Liver (tissue), 3 donors: Measurements from ENCODE around the gene NUDT22.

Source experiments
- FOXA2 ChIP-seq: IDR thresholded peaks from 2 replicates; pipeline ENCODE4 v1.6.1; 2016; ENCODE audit warnings: antibody characterized with exemption
- HNF4A ChIP-seq, 2 donors: conservative IDR thresholded peaks; 2 replicates each; pipeline ENCODE4 v1.6.1; 2016; ENCODE audit warnings: antibody characterized with exemption in 2 of 2, mild to moderate bottlenecking in 2 of 2
- JUND ChIP-seq, 2 donors: IDR thresholded peaks; 2 replicates each; pipeline ENCODE4 v1.6.1; 2016; ENCODE audit warnings: antibody characterized with exemption in 2 of 2
- MAX ChIP-seq: IDR thresholded peaks from 2 replicates; pipeline ENCODE4 v1.6.1; 2016; ENCODE audit warnings: antibody characterized with exemption
- RXRA ChIP-seq, 2 donors: IDR thresholded peaks; 2 replicates each; pipeline ENCODE4 v1.6.1; 2017 to 2018; ENCODE audit warnings: antibody characterized with exemption in 2 of 2, mild to moderate bottlenecking in 1 of 2
- TAF1 ChIP-seq: conservative IDR thresholded peaks from 2 replicates; pipeline ENCODE4 v1.6.1; 2016; ENCODE audit warnings: antibody characterized with exemption, mild to moderate bottlenecking
- ZBTB33 ChIP-seq: IDR thresholded peaks from 2 replicates; pipeline ENCODE4 v1.6.1; 2016; ENCODE audit warnings: antibody characterized with exemption
- TF ChIP-seq, protein P1 (sequence below): fragments of 150-350 bp; IDR thresholded peaks from 2 replicates; pipeline ENCODE4 v1.5.1; 2017; ENCODE audit warnings: improper control_type of control experiment, low read depth, low read length; ENCODE audit not compliant: missing input control
- TF ChIP-seq, protein P2 (sequence below): IDR thresholded peaks from 2 replicates; pipeline ENCODE4 v1.6.1; 2016; ENCODE audit warnings: antibody characterized with exemption, mild to moderate bottlenecking
- donor health status: healthy.
- donor health status: healthy.

GRCh38 chr11:64278576-64279190 is 52.6 kb downstream of the NUDT22 start:
- TF ChIP-seq, protein P1, sequence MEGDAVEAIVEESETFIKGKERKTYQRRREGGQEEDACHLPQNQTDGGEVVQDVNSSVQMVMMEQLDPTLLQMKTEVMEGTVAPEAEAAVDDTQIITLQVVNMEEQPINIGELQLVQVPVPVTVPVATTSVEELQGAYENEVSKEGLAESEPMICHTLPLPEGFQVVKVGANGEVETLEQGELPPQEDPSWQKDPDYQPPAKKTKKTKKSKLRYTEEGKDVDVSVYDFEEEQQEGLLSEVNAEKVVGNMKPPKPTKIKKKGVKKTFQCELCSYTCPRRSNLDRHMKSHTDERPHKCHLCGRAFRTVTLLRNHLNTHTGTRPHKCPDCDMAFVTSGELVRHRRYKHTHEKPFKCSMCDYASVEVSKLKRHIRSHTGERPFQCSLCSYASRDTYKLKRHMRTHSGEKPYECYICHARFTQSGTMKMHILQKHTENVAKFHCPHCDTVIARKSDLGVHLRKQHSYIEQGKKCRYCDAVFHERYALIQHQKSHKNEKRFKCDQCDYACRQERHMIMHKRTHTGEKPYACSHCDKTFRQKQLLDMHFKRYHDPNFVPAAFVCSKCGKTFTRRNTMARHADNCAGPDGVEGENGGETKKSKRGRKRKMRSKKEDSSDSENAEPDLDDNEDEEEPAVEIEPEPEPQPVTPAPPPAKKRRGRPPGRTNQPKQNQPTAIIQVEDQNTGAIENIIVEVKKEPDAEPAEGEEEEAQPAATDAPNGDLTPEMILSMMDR = no peak
- no peak for TF ChIP-seq JUND (IDR thresholded peaks at IDR 0.05)
- no peak for TF ChIP-seq ZBTB33
- TF ChIP-seq HNF4A (conservative IDR thresholded peaks at IDR 0.05) = no peak
- TF ChIP-seq, protein P2, sequence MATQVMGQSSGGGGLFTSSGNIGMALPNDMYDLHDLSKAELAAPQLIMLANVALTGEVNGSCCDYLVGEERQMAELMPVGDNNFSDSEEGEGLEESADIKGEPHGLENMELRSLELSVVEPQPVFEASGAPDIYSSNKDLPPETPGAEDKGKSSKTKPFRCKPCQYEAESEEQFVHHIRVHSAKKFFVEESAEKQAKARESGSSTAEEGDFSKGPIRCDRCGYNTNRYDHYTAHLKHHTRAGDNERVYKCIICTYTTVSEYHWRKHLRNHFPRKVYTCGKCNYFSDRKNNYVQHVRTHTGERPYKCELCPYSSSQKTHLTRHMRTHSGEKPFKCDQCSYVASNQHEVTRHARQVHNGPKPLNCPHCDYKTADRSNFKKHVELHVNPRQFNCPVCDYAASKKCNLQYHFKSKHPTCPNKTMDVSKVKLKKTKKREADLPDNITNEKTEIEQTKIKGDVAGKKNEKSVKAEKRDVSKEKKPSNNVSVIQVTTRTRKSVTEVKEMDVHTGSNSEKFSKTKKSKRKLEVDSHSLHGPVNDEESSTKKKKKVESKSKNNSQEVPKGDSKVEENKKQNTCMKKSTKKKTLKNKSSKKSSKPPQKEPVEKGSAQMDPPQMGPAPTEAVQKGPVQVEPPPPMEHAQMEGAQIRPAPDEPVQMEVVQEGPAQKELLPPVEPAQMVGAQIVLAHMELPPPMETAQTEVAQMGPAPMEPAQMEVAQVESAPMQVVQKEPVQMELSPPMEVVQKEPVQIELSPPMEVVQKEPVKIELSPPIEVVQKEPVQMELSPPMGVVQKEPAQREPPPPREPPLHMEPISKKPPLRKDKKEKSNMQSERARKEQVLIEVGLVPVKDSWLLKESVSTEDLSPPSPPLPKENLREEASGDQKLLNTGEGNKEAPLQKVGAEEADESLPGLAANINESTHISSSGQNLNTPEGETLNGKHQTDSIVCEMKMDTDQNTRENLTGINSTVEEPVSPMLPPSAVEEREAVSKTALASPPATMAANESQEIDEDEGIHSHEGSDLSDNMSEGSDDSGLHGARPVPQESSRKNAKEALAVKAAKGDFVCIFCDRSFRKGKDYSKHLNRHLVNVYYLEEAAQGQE = no peak
- no peak for TF ChIP-seq TAF1
- no peak for TF ChIP-seq FOXA2
- TF ChIP-seq RXRA (IDR thresholded peaks at IDR 0.05) = no peak
- no peak for TF ChIP-seq MAX
